PC-9 (cell line): ENCODE data around the gene MYO16. TPM values are rescaled to one million over a fixed set of nuclear protein-coding genes. Genes with fewer than 3 reads are reported as not detected.

Source experiments
- BruUV-seq: library from RNA; stranded (reverse); fragments of 400-500 nt; replicated peaks from 2 replicates; lab custom pipeline; 2021; lab: Mats Ljungman, UMichigan
- CTCF ChIA-PET: fragments of 300-600 bp; sonication (Branson Sonifier 250); formaldehyde crosslinking; loops from one replicate; lab custom pipeline; 2022; ENCODE audit warnings: antibody characterized with exemption; lab: Charles Lee
- POLR2A ChIA-PET: fragments of 300-600 bp; sonication (Branson Sonifier 250); formaldehyde crosslinking; loops from one replicate; lab custom pipeline; 2022; ENCODE audit warnings: antibody characterized with exemption; ENCODE audit not compliant: unreplicated experiment; lab: Charles Lee
- DNase-seq, 2 experiments: peaks; one replicate each; pipeline versions ENCODE4 v3.0.0 to v3.0.0-alpha.2; 2015 to 2022; ENCODE audit warnings: mixed read lengths in 1 of 2
- H2AFZ ChIP-seq: fragments of 200-600 bp; sonication (generic); 2 replicates; pipeline ENCODE4 v1.8.1; 2017; ENCODE audit warnings: antibody characterized with exemption
- H3F3A ChIP-seq: fragments of 200-600 bp; sonication (generic); 2 replicates; pipeline ENCODE4 v1.8.1; 2017; ENCODE audit warnings: antibody characterized with exemption, mild to moderate bottlenecking, low read depth; ENCODE audit not compliant: insufficient read depth
- H3K27ac ChIP-seq: fragments of 200-600 bp; sonication (generic); 2 replicates; pipeline ENCODE4 v1.6.1; 2016; ENCODE audit warnings: mixed run types
- H3K27me3 ChIP-seq: fragments of 200-600 bp; sonication (generic); 2 replicates; pipeline ENCODE4 v1.6.1; 2016; ENCODE audit warnings: low read depth, mixed run types; ENCODE audit not compliant: insufficient read depth
- H3K36me3 ChIP-seq: fragments of 200-600 bp; sonication (generic); 2 replicates; pipeline ENCODE4 v1.6.1; 2016; ENCODE audit warnings: low read depth, mixed run types
- H3K4me1 ChIP-seq: fragments of 200-600 bp; sonication (generic); replicated peaks from 2 replicates; pipeline ENCODE4 v1.6.1; 2016; ENCODE audit warnings: mixed run types; ENCODE audit not compliant: insufficient read depth
- H3K4me2 ChIP-seq: fragments of 200-600 bp; sonication (generic); 2 replicates; pipeline ENCODE4 v1.6.1; 2017; ENCODE audit warnings: mixed run types
- H3K4me3 ChIP-seq: fragments of 200-600 bp; sonication (generic); 2 replicates; pipeline ENCODE4 v1.6.1; 2016; ENCODE audit warnings: mixed run types
- H3K79me2 ChIP-seq: fragments of 200-600 bp; sonication (generic); 2 replicates; pipeline ENCODE4 v1.6.1; 2017; ENCODE audit warnings: low read depth, mixed run types
- H3K9me2 ChIP-seq: fragments of 200-600 bp; sonication (generic); 2 replicates; pipeline ENCODE4 v1.8.1; 2017; ENCODE audit warnings: mild to moderate bottlenecking; ENCODE audit not compliant: insufficient read depth
- H3K9me3 ChIP-seq: fragments of 200-600 bp; sonication (generic); 2 replicates; pipeline ENCODE4 v1.8.1; 2016; ENCODE audit warnings: low read depth; ENCODE audit not compliant: insufficient read depth
- H4K20me1 ChIP-seq: fragments of 200-600 bp; sonication (generic); 2 replicates; pipeline ENCODE4 v1.8.1; 2017; ENCODE audit not compliant: insufficient read depth
- EZH2 ChIP-seq: fragments of 200-600 bp; sonication (generic); IDR thresholded peaks from 2 replicates; pipeline ENCODE4 v1.8.0; 2017; ENCODE audit warnings: antibody characterized with exemption, low read depth
- intact Hi-C: fragments of 100-400 bp; cut with micrococcal nuclease; formaldehyde crosslinking; loops from one replicate; pipeline ENCODE4 v1.10.0; 2022; ENCODE audit not compliant: unreplicated experiment
- total RNA-seq: library from RNA; stranded (reverse); gene quantifications from 2 replicates; pipeline ENCODE4 v1.2.3, GENCODE V29; 2021
- TF ChIP-seq, protein P1 (sequence below): fragments of 200-600 bp; sonication (generic); conservative IDR thresholded peaks from 2 replicates; pipeline ENCODE4 v1.6.1; 2017; ENCODE audit warnings: mixed run types, antibody characterized with exemption, mild to moderate bottlenecking, moderate library complexity

The MYO16 gene
- total RNA-seq, 1 experiment from 2014 or later, result 0.59 TPM

DNA sequence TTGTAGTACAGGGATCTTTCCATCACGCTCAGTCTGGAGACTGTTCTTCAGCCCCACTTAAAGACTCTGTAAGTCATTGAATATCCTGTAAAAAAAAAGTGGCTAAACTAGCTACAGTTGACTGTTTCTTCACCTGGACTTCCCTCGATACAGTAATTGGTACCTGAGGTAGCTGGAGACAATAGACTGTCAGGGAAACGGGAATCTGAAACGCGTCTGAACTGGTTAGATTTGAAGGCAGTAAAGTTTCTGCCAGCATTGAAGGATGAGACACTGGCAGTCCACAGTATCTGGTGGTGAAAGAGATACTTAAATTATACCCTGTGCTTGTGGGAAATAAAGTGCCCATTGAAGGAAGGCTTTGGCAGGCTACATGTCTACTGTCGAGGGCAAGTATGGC, 606.5 kb downstream of the MYO16 start:
- intact Hi-C loops, result no loop called here
- no peak overlapping the region for H3K4me3 ChIP-seq
- no peaks in the 10 kb centered on the region for H3K4me1 ChIP-seq
- DNase-seq, result no peak
- CTCF ChIA-PET, result no interaction called here
- no peaks in the 10 kb centered on the region for H3K9me2 ChIP-seq
- peaks cover 71% of the 10 kb centered on the region for H3K36me3 ChIP-seq
- no TSS peak for BruUV-seq
- no peaks in the 10 kb centered on the region for H3K9me3 ChIP-seq
- H3K4me2 ChIP-seq, result no peak overlapping the region
- H3K27ac ChIP-seq, result no peak overlapping the region
- no peaks in the 10 kb centered on the region for H4K20me1 ChIP-seq
- POLR2A ChIA-PET, result interaction anchor here (0.7 kb wide), 1 partner anchor 491 kb away, joined by 3 read pairs; no protein-coding TSS in a partner anchor
- H3K27me3 ChIP-seq, result no peaks in the 10 kb centered on the region
- H2AFZ ChIP-seq, result no peak overlapping the region
- H3F3A ChIP-seq, result no peaks in the 10 kb centered on the region; the same call in 1 of the 2 replicates
- TF ChIP-seq EZH2, result no peak
- TF ChIP-seq, protein P1, sequence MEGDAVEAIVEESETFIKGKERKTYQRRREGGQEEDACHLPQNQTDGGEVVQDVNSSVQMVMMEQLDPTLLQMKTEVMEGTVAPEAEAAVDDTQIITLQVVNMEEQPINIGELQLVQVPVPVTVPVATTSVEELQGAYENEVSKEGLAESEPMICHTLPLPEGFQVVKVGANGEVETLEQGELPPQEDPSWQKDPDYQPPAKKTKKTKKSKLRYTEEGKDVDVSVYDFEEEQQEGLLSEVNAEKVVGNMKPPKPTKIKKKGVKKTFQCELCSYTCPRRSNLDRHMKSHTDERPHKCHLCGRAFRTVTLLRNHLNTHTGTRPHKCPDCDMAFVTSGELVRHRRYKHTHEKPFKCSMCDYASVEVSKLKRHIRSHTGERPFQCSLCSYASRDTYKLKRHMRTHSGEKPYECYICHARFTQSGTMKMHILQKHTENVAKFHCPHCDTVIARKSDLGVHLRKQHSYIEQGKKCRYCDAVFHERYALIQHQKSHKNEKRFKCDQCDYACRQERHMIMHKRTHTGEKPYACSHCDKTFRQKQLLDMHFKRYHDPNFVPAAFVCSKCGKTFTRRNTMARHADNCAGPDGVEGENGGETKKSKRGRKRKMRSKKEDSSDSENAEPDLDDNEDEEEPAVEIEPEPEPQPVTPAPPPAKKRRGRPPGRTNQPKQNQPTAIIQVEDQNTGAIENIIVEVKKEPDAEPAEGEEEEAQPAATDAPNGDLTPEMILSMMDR, result no peak
- H3K79me2 ChIP-seq, result peaks cover 60% of the 10 kb centered on the region

DNA sequence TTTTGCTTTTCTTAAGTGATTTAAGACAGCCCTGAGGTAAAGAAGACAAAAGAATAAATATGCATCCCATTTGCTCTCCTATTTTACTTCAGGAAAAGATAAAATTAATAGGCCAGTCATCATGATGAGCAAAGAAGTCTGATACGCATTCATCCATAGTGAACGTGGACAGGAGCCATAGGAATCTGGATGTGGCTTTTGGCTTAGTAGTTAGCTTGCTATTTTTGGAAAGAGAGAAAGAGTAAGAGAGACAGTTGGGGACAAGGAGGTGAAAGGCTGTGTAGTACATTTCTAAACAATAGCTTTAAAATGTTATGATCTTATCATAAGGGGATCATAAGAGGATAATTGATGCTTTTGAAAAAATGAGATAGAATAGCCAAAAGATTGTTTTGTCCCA, 611.7 kb downstream of the MYO16 start:
- Histone ChIP-seq H4K20me1 (no peaks in the 10 kb centered on the region), H3K36me3 (peaks cover 62% of the 10 kb centered on the region), H2AFZ (no peak overlapping the region), H3F3A (peaks cover 33% of the 10 kb centered on the region; the same call in 1 of the 2 replicates), H3K9me2 (no peaks in the 10 kb centered on the region), H3K4me3 (no peak overlapping the region), H3K27ac (no peak overlapping the region), H3K4me1 (peaks cover 39% of the 10 kb centered on the region), H3K27me3 (no peaks in the 10 kb centered on the region), H3K9me3 (no peaks in the 10 kb centered on the region), H3K79me2 (peaks cover 83% of the 10 kb centered on the region), H3K4me2 (no peak overlapping the region)
- ChIA-PET POLR2A (interaction anchor here (0.7 kb wide), 1 partner anchor 444 kb away, joined by 7 read pairs; no protein-coding TSS in a partner anchor), CTCF (no interaction called here)
- intact Hi-C loops, result loop anchor here (10.0 kb wide), 1 partner anchor 1474 kb away; the partner anchor contains the start of gene ING1
- DNase-seq, result no peak
- BruUV-seq, result no TSS peak
- no peak for TF ChIP-seq EZH2
- TF ChIP-seq, protein P1, result no peak

DNA sequence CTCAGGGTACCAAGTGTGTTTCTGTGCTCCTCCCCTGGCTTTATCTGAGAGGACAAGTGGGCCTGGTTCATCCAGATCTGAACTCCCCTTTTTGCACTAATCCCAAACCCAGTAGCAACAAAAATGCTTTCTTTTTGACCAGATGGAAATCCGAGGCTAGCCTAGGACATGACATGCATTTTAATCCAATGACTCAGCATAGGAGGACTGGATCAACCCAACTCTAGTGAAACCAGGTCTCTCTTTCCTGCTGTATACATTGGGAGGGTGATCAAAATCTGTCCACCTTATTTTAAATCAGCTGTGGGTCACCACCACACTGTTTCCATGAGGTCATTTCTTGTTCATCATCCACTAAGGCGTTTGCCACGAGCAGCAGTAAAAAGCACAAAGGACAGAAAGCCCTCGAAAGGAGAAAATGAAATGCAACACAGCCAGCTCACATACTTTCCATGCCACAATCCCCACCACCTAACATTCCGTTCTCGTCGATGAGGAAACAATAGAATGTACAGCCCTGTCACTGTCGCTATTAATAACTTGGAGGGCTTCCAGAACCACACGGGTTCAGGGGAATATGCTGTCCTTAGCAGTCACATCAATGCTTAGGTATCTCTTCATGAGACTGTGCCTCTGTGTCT, 614.0 kb downstream of the MYO16 start:
- Histone ChIP-seq H2AFZ (no peak overlapping the region), H3K4me3 (peak overlapping the region; percentile 22; the same call in 1 of the 2 replicates), H3K4me2 (peak overlapping the region; percentile 68), H3K9me3 (no peaks in the 10 kb centered on the region; the same call in 1 of the 2 replicates), H3K79me2 (peaks cover 85% of the 10 kb centered on the region), H3K36me3 (peaks cover 58% of the 10 kb centered on the region), H3K27me3 (no peaks in the 10 kb centered on the region), H3K27ac (peak overlapping the region; percentile 92), H3K9me2 (no peaks in the 10 kb centered on the region), H3K4me1 (peaks cover 39% of the 10 kb centered on the region), H4K20me1 (no peaks in the 10 kb centered on the region), H3F3A (peaks cover 33% of the 10 kb centered on the region)
- ChIA-PET POLR2A (interaction anchor here (0.5 to 0.7 kb wide), 2 partner anchors 31 to 51 kb away, joined by 3 read pairs; no protein-coding TSS in a partner anchor), CTCF (interaction anchor here (0.6 to 0.7 kb wide), 2 partner anchors 848 to 885 kb away, joined by 3 read pairs; no protein-coding TSS in a partner anchor)
- intact Hi-C loops, result loop anchor here (1.0 to 10.0 kb wide), 7 partner anchors 14 to 1471 kb away; partner anchors contain the start of gene ING1
- BruUV-seq, result no TSS peak
- DNase-seq, result peak; percentile 75 to 96
- no peak for TF ChIP-seq EZH2
- TF ChIP-seq, protein P1, result no peak
